ENCODE data around the gene NPDC1. TPM values are rescaled to one million over a fixed set of nuclear protein-coding genes. Genes with fewer than 3 reads are reported as not detected.
"Not testable (repeated sequence)": the region's sequence is repeated elsewhere in the genome, so short reads cannot be mapped to it uniquely, and the experiment has no call there.

The NPDC1 gene
- total RNA-seq, 1 donor from 2014 or later = 95.3 TPM

- no peak for DNase-seq (ENCODE audit: low spot score)
These were observed 4.9 kb downstream of the NPDC1 start for GRCh38 chr9:137041124-137041523.

GRCh38 chr9:137040568-137040967 lies 5.4 kb downstream of the NPDC1 start:
- no peak for DNase-seq (ENCODE audit: low spot score)

- no peak for DNase-seq (ENCODE audit: low spot score)
These were observed 6.2 kb downstream of the NPDC1 start for GRCh38 chr9:137039611-137040366.

- DNase-seq (ENCODE audit: low spot score) = no peak
These were observed 7.1 kb downstream of the NPDC1 start for GRCh38 chr9:137038916-137039315.

GRCh38 chr9:137037483-137037882 lies 8.5 kb downstream of the NPDC1 start:
- DNase-seq (ENCODE audit: low spot score) = no peak

GRCh38 chr9:137037035-137037434 lies 8.9 kb downstream of the NPDC1 start:
- no peak for DNase-seq (ENCODE audit: low spot score)

- DNase-seq (ENCODE audit: low spot score) = no peak
These were observed 10.0 kb downstream of the NPDC1 start for GRCh38 chr9:137035937-137036336.

- DNase-seq (ENCODE audit: low spot score) = no peak
These were observed 10.5 kb downstream of the NPDC1 start for GRCh38 chr9:137035507-137035834.

- DNase-seq (ENCODE audit: low spot score) = no peak
These were observed 11.1 kb downstream of the NPDC1 start for GRCh38 chr9:137034709-137035506.

GRCh38 chr9:137034039-137034708 lies 11.8 kb downstream of the NPDC1 start:
- no peak for DNase-seq (ENCODE audit: low spot score)

- DNase-seq (ENCODE audit: low spot score) = not testable (repeated sequence)
These were observed 12.5 kb downstream of the NPDC1 start for GRCh38 chr9:137033481-137033880.

GRCh38 chr9:137032858-137033257 lies 13.1 kb downstream of the NPDC1 start:
- no peak for DNase-seq (ENCODE audit: low spot score)

GRCh38 chr9:137031904-137032640 lies 13.9 kb downstream of the NPDC1 start, which contains the start of gene FUT7:
Gene FUT7, minus strand, starts transcription at chr9:137032088. Its CDS starts 97 bp downstream, at chr9:137031991.
- DNase-seq (ENCODE audit: low spot score) = no peak

GRCh38 chr9:137030538-137031527 lies 15.1 kb downstream of the NPDC1 start:
- DNase-seq (ENCODE audit: low spot score) = no peak

GRCh38 chr9:137030006-137030405 lies 16.0 kb downstream of the NPDC1 start:
- no peak for DNase-seq (ENCODE audit: low spot score)

GRCh38 chr9:137029058-137029936 lies 16.7 kb downstream of the NPDC1 start:
- no peak for DNase-seq (ENCODE audit: low spot score)

GRCh38 chr9:137028263-137029057 lies 17.5 kb downstream of the NPDC1 start:
- DNase-seq (ENCODE audit: low spot score) = no peak
